ENCODE data around the gene CACNA1B. TPM values are rescaled to one million over a fixed set of nuclear protein-coding genes. Genes with fewer than 3 reads are reported as not detected.
A peak's percentile ranks its signal among the peaks of the same experiment; 100 is the strongest.

CACNA1B gene
- total RNA-seq, 4 donors from 2014 or later: 0.08 TPM; not detected in 2

- Histone ChIP-seq H3K9me3 (peaks cover 4% of the 10 kb centered on the region), H3K36me3 (no peaks in the 10 kb centered on the region), H3K27ac (no peak overlapping the region), H3K4me3 (no peak overlapping the region), H3K4me1 (no peaks in the 10 kb centered on the region), H3K27me3 (no peaks in the 10 kb centered on the region)
- WGBS: 85% methylated on average over 36 of the region's 36 CpGs
- peak in 1 of 2 donors; percentile 80 for DNase-seq (ENCODE audit: low spot score in 2 of 2)
- TF ChIP-seq, protein P1, sequence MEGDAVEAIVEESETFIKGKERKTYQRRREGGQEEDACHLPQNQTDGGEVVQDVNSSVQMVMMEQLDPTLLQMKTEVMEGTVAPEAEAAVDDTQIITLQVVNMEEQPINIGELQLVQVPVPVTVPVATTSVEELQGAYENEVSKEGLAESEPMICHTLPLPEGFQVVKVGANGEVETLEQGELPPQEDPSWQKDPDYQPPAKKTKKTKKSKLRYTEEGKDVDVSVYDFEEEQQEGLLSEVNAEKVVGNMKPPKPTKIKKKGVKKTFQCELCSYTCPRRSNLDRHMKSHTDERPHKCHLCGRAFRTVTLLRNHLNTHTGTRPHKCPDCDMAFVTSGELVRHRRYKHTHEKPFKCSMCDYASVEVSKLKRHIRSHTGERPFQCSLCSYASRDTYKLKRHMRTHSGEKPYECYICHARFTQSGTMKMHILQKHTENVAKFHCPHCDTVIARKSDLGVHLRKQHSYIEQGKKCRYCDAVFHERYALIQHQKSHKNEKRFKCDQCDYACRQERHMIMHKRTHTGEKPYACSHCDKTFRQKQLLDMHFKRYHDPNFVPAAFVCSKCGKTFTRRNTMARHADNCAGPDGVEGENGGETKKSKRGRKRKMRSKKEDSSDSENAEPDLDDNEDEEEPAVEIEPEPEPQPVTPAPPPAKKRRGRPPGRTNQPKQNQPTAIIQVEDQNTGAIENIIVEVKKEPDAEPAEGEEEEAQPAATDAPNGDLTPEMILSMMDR (IDR thresholded peaks at IDR 0.05): no peak
- TF ChIP-seq POLR2AphosphoS5 (IDR thresholded peaks at IDR 0.05): no peak
- no peak for TF ChIP-seq POLR2A (IDR thresholded peaks at IDR 0.05)
- TF ChIP-seq EP300 (IDR thresholded peaks at IDR 0.05): no peak
These were observed 82.2 kb downstream of the CACNA1B start for GRCh38 chr9:137959641-137960411.

DNA sequence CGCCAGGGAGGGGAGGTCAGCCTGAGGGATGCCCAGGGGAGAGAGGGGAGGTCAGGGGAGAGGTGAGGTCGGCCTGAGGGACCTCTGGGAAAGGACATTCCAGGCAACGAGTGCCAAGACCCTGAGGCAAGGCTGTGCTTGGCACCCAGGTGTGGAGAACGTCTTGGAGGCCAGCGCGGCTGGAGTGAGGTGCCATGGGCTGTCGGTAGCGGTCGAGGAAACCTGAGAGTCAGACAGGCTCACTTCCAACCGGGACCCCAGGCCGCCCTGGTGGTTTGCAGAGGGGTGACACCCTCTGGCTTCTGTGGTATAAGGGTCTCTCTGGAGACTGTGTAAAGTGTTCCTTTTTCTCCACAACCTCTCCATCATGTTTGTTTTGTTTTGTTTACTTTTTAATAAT, 82.9 kb downstream of the CACNA1B start:
- Histone ChIP-seq H3K27me3 (no peaks in the 10 kb centered on the region), H3K36me3 (no peaks in the 10 kb centered on the region), H3K27ac (no peak overlapping the region), H3K4me3 (no peak overlapping the region), H3K4me1 (no peaks in the 10 kb centered on the region), H3K9me3 (peaks cover 4% of the 10 kb centered on the region)
- no peak for DNase-seq (ENCODE audit: low spot score in 2 of 2)
- WGBS: 51% methylated on average over 11 of the region's 11 CpGs
- TF ChIP-seq POLR2AphosphoS5 (IDR thresholded peaks at IDR 0.05) (no peak), EP300 (IDR thresholded peaks at IDR 0.05) (no peak), POLR2A (IDR thresholded peaks at IDR 0.05) (no peak)
- TF ChIP-seq, protein P1 (IDR thresholded peaks at IDR 0.05): no peak

- H3K4me1 ChIP-seq: no peaks in the 10 kb centered on the region
- H3K27ac ChIP-seq: no peak overlapping the region
- H3K4me3 ChIP-seq: no peak overlapping the region
- DNase-seq (ENCODE audit: low spot score in 2 of 2): no peak
- H3K9me3 ChIP-seq: peaks cover 4% of the 10 kb centered on the region
- 93% methylated on average over 6 of the region's 6 CpGs for WGBS
- no peaks in the 10 kb centered on the region for H3K27me3 ChIP-seq
- H3K36me3 ChIP-seq: no peaks in the 10 kb centered on the region
- TF ChIP-seq POLR2A (IDR thresholded peaks at IDR 0.05) (no peak), EP300 (IDR thresholded peaks at IDR 0.05) (no peak), POLR2AphosphoS5 (IDR thresholded peaks at IDR 0.05) (no peak)
- TF ChIP-seq, protein P1 (IDR thresholded peaks at IDR 0.05): no peak
These were observed 85.9 kb downstream of the CACNA1B start for GRCh38 chr9:137963525-137963924.

GRCh38 chr9:137965177-137965795, 87.7 kb downstream of the CACNA1B start:
- peak in 1 of 2 donors; percentile 54 for DNase-seq (ENCODE audit: low spot score in 2 of 2)
- TF ChIP-seq POLR2A (IDR thresholded peaks at IDR 0.05) (no peak), POLR2AphosphoS5 (IDR thresholded peaks at IDR 0.05) (no peak)
- 96% methylated on average over 9 of the region's 9 CpGs for WGBS

GRCh38 chr9:137967280-137967953, 89.8 kb downstream of the CACNA1B start:
- H3K4me1 ChIP-seq: no peaks in the 10 kb centered on the region
- WGBS: 64% methylated on average over 17 of the region's 17 CpGs
- peaks cover 4% of the 10 kb centered on the region for H3K9me3 ChIP-seq
- no peaks in the 10 kb centered on the region for H3K36me3 ChIP-seq
- peaks cover 10% of the 10 kb centered on the region for H3K27me3 ChIP-seq
- no peak overlapping the region for H3K4me3 ChIP-seq
- peak in 1 of 2 donors; percentile 71 for DNase-seq (ENCODE audit: low spot score in 2 of 2)
- no peak for TF ChIP-seq POLR2A (IDR thresholded peaks at IDR 0.05)
- TF ChIP-seq, protein P1 (IDR thresholded peaks at IDR 0.05): no peak
- TF ChIP-seq POLR2AphosphoS5 (IDR thresholded peaks at IDR 0.05): no peak
- no peak for TF ChIP-seq EP300 (IDR thresholded peaks at IDR 0.05)
- H3K27ac ChIP-seq: no peak overlapping the region

More at GRCh38 chr9:137965177-137965795, 87.7 kb downstream of the CACNA1B start:
- H3K4me1 ChIP-seq: no peaks in the 10 kb centered on the region
- no peak overlapping the region for H3K4me3 ChIP-seq
- peaks cover 5% of the 10 kb centered on the region for H3K27me3 ChIP-seq
- peaks cover 4% of the 10 kb centered on the region for H3K9me3 ChIP-seq
- H3K27ac ChIP-seq: no peak overlapping the region
- H3K36me3 ChIP-seq: no peaks in the 10 kb centered on the region

All from suprapubic skin (tissue), 4 donors.